ENCODE data around the gene TMEM150C.
"Not testable (repeated sequence)": the region's sequence is repeated elsewhere in the genome, so short reads cannot be mapped to it uniquely, and the experiment has no call there.

TMEM150C gene

GRCh38 chr4:82567444-82567843, 5.7 kb upstream of the TMEM150C start:
- DNase-seq = no peak

GRCh38 chr4:82562564-82562854, 721 bp upstream of the TMEM150C start:
- DNase-seq = no peak

GRCh38 chr4:82560853-82561785, 669 bp downstream of the TMEM150C start:
- DNase-seq = peak in 1 of 5 donors; percentile 2

DNA sequence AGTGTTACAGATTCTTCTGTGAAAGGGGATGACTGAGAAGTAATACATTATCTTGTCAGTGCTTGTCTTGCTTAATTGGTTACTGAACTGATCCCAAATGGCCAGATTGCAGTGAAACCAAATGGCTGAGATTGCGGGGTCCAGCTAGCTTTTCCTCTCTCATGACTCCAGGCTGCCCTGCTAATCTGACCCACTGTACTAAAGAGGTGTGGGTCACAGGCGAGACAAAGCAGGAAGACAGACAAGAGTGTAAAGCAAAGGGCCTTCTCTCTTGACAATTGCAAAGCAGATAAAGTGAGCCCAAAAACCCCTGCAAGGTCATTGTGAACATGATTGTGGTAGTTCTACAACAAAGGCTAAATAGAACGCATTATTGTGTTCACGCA, 2.1 kb downstream of the TMEM150C start:
- no peak for DNase-seq

- DNase-seq = not testable (repeated sequence)
Measured at GRCh38 chr4:82559090-82559734, 2.6 kb downstream of the TMEM150C start.

GRCh38 chr4:82555276-82555675, 6.5 kb downstream of the TMEM150C start:
- no peak for DNase-seq

DNA sequence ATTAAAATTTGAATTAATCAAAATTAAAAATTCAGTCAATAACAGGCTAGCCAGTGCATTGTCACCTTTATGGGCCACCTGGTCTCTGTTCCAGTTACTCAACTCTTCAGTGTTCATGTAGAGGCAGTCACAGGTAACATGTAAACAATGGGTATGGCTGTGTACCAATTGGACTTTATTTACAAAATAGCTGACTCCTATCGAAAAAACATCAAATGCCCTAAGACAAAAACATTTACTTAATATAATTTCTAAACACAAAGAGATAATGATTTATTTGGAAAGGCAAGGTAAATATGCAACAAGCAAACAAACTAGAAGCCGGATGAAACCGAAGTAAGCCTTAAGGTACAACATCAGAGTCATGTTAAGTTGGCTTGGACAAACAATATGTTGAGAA, 8.8 kb downstream of the TMEM150C start:
- DNase-seq = no peak

DNA sequence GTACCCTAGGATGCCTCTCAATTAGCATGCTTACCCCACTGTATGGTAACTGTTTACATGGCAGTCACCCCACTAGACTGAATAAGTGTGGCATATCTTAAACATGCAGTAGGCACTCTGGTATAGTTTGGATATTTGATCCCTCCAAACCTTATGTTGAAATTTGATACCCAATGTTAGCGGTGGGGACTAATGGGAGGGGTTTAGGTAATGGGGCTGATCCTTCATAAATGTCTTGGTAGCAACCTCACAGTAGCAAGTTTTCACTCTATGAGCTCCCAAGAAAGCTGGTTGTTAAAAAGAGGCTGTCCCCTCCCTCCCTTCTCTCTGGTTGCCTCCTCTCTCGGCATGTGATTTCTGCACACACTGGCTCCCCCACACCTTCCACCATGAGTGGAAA, 10.1 kb downstream of the TMEM150C start:
- DNase-seq = no peak

GRCh38 chr4:82547850-82548249, 13.9 kb downstream of the TMEM150C start:
- not testable (repeated sequence) for DNase-seq

- no peak for DNase-seq
Measured at GRCh38 chr4:82543131-82543530, 18.7 kb downstream of the TMEM150C start.

DNA sequence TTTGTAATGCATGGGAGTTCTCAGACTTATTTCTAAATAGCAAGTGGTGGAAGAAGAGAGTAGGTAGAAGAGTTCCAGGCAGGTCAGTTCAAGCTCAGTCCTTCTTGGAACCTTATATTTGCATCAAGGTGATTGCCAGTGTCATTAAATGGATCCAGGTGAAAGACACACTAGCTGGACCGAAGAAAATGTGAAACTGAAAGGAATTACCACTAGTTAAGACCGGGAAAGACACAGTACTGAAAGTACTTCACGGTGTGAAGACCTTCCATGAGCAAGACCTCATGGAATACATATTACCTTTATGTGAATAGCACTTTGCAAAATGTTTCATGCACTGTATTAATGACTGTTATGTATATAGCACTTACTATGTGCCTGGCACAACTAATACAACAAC, 19.1 kb downstream of the TMEM150C start:
- no peak for DNase-seq

- no peak for DNase-seq
Measured at GRCh38 chr4:82529322-82529721, 32.5 kb downstream of the TMEM150C start.

GRCh38 chr4:82528868-82529267, 32.9 kb downstream of the TMEM150C start:
- DNase-seq = no peak

DNA sequence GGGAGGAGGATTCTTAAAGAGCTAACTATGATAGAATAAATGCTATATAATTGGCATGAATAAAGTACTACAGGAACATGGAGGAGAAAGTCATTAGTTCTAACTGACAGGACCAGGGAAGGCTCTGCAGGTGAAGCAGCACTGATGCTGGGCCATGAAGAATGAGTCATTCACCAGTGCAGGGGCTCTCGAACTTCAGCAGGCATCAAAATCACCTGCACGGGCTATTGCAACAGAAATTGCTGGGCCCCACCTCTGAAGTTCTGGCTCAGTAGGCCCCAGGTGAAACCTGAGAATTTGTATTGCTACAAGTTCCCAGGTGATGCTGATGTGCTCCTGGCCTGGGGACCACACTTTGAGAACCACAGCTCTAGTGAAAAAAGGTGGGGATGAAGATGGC, 33.7 kb downstream of the TMEM150C start:
- no peak for DNase-seq

DNA sequence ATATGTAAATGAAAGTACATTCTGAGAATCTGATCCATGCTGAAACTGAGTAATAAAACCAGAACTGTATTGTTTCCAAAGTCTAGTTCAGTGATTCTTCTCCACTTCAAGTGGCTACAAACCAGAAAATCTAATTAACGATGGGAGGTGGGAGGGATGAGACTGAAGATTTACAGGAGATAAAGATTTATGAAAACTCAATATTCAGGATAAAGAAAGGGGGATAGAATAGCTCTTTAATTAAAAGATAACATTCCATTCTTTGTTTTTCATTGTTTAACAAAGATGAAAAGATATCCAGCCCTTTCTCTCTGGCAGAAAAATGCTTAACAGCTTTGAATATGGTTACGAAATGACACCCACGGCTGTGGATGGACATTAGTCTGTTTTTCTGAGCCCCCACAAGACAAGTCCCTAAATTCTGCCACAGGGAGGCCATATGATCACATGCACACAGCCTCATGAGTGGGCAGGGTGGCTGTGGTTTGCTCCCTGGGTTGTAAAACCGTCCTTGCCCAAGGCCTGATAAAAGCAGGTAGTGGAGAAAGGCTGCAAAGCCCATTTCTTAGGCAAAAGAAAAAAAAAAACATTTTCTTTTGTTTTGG, 36.4 kb downstream of the TMEM150C start:
- DNase-seq = no peak

DNA sequence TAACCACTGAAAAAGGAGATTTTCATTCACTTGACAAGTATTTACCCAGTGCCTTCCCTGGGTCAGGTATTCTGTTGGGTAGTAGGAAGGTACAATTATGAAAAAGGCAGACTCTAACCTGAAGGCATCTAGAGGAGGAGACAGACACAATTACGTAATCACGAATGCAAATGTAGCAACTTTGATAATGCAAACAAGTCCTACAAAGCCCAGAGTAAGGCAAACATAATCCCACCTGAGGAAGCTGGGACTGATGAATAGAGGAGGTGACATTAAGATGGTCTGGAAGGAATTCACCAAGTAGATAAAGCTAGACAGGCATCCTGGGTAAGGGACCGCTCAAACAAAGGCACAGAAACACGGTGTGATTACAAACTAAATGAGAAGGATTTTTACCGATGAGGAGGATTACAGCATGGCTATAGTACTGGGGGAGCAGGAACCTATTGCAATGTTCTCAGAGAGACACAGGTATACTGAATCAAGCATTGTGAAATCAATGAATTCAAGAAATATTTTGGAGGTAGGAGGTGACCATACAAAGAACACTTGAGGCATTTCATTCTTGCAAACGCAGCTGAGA, 37.1 kb downstream of the TMEM150C start:
- DNase-seq = no peak

GRCh38 chr4:82523179-82523578, 38.6 kb downstream of the TMEM150C start:
- DNase-seq = no peak

GRCh38 chr4:82522472-82522871, 39.3 kb downstream of the TMEM150C start:
- DNase-seq = no peak

- DNase-seq = no peak
Measured at GRCh38 chr4:82521283-82521682, 40.5 kb downstream of the TMEM150C start.

DNA sequence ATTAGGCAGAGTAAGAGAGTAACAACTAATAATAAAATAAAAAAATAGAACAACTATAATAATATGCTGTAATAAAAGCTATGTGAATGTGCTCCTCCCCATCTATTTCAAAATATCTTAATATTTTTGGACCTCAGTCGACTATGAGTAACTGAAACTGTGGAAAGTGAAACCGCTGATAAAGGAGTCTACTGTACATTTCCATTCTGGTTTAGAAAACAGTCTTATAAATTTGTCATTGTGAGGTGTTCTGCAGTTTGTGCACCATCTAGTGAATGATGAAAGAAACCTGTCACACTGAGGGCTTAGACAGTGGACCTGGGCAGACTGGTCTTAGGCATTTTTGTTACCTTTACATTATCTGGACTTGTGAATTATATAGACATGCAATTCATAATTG, 42.0 kb downstream of the TMEM150C start:
- no peak for DNase-seq

- DNase-seq = no peak
Measured at GRCh38 chr4:82519072-82519471, 42.7 kb downstream of the TMEM150C start.

DNA sequence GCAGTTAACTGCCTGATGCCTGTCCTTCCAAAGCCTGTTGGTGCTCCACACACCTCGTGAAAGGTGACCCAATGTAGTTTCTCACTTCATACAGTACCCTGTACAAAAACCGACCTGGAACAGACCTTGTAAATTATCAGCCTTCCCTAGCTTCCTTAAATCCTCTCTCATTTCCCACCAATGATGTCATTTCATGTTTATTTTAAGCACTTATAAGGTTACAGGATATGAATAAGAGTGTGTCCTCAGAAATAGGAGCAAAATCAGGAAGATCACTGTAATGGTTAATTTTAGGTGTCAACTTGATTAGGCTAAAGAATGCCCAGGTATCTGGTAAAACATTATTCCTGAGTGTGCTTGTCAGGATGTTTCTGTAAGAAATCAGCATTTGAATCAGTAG, 44.7 kb downstream of the TMEM150C start:
- DNase-seq = no peak

DNA sequence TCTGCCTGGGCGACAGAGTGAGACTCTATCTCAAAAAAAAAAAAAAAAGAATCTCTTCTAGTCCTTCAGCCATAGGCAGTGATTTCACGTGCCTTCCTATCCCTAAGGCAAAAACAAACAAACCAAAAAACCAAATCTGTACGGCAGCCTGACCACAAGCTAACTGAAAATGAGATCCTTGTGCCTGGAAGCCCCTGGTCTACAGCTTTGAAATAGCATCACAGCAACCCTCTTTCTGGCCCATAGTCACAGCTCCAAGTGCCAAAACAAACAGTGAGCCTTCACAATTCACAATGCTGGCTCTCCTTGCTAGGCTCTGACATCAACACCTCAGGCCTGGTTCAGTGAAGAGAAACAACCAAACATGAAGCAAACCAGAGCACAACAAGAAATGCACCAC, 46.1 kb downstream of the TMEM150C start:
- no peak for DNase-seq

- DNase-seq = no peak
Measured at GRCh38 chr4:82513382-82513781, 48.4 kb downstream of the TMEM150C start.
